Myocyte (in vitro differentiated cells): ENCODE data around the gene SKIDA1. TPM values are rescaled to one million over a fixed set of nuclear protein-coding genes. Genes with fewer than 3 reads are reported as not detected.
A peak's percentile ranks its signal among the peaks of the same experiment; 100 is the strongest.

Source experiments
- DNase-seq: peaks from one replicate; pipeline ENCODE4 v3.0.0-alpha.2; 2012; ENCODE audit warnings: low read depth
- total RNA-seq: library from RNA; depleted of rRNA; stranded (reverse); fragments of >200 nt; gene quantifications from 2 replicates; pipeline ENCODE4 v1.2.3, GENCODE V29; 2014

The SKIDA1 gene
- total RNA-seq, 1 donor from 2014 or later = 0.37 TPM

DNA sequence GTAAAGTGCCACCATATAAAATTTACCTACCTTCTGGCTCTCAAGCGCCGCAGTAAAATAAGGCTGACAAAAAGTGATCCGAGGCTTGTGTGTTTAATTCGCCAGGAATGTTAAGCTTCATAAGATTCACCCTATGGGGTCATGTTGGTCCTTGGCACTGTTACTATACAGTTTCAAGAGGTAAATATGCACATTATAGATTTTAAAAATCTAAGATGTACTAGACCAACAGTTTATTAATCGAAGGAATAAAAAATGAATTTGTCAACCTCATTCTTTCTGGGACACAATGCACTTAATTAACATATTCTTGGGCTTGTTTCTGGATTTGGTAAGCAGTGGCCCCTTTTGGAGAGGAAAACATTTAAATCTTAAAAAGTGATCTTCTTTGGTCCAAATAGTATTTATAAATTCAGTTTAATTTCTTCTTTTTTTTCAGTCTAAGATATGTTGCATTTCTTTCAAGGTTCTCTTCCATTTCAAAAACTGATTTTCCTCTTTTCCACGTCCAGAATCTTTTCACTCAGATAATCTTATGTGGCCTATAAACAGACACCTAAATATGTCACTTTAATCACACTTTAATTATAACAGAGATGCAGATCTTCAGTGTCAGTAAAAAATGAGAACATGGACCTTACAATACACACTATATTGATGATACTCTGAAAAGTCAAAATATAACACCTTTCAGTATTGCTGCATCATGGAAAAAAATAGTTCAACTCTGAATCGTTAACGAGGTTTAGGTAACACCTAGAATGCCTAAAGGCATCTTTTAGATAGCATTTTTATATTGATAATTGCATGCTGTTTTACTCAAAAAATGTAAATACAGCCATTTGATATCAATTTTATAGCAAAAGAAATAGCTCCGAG lies 3.8 kb upstream of the SKIDA1 start:
- DNase-seq = peak; percentile 73

DNA sequence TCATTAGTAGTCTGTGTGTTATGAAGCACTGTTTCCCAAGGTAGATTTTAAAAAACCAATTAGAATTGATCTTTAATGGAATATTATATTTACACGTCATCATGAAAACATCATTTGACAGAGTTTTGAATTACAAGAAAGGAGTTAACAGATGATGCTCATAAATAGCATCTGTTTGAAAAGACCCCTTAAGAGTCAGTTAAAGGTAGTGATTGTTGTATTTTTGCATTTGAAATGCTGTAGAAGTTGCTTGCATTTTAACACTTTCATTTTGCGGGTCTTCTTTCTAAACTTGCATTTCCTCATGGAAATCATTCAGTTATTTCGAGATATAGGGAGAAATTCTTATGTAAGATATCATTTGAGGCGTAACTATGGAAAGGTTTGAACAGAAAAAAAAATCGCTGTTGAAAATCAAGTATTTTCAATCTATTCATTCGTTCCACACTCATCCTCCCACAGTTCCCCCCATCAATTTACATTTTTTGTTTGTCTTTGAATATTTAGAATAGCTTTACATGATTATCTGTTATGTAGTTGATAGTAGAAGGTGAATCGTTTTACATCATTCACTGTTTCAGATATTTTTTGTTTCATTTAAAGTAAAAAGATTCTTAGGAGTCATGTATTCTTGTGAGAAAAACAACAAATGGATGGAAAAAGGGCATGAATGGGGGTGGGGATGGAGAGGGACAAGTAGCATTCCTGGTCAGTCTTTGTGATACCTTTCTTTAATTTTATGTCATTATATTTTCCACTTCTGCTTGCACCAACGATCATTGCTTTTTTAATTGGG lies 3.0 kb upstream of the SKIDA1 start:
- peak; percentile 73 for DNase-seq

DNA sequence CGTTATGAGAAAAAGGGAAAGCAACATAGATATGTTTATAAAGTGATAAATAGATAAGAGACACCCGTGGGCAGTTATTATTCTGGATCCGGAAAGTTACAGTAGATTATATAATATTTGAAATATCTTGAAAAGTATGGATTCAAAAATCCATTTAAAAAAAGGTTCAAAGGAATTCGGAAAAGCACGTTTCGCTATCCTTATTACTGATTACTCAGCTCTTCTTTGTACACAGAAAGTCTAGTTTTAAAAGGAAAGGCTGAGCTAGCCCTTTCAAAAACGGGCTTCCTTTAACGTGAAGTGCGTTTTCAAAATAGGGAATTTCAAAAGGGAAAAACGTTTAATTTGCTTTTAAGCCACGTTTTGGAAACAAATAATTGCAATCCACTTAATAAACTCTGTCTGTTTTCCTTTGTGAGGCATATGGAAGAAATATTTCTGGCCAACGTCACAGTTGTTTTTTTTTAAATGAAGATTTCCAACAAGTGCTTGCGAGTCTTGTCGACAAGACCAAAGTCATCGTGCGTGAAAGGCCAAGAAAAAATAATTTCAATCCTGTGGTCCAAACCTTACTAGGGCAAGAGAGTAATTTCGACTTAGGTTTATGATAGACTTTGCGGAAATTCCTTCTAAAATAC lies 2.2 kb upstream of the SKIDA1 start:
- DNase-seq = no peak

DNA sequence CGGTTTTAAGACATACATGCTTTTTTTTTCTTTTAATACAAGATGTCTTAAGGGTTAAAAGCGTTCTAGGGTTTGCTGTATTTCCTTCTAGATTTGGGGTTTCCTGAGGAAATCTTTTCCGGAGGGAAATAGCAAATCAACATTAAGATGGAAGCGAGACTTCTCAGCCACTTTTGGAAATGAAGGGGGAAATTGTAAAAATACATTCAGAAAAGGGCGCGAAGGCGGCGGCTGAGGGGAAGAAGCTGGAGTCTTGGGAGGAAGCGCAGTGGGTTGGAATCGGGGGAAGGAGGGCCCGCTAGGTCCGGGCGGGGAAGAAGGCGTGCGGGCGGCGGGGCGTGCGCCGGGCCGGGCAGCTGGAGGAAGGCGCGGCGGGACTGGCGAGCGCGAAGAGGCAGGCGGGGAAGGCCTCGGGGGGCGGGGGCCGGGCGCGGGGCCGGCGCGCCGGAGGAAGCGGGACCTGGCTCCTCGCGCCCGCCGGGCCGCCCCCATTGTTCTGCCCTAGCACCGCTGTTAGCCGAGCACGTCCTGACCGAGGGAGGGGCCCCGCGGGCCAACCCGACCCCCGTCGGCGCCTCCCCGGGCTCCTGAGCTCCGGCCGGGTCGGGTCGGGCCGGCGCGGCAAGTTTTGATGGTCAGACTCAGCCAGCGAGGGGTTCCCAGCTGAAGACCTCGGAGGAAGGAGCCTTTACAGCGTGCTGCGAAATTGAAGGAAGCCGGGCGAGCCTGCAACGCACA lies 1.5 kb upstream of the SKIDA1 start:
- peak; percentile 69 for DNase-seq

DNA sequence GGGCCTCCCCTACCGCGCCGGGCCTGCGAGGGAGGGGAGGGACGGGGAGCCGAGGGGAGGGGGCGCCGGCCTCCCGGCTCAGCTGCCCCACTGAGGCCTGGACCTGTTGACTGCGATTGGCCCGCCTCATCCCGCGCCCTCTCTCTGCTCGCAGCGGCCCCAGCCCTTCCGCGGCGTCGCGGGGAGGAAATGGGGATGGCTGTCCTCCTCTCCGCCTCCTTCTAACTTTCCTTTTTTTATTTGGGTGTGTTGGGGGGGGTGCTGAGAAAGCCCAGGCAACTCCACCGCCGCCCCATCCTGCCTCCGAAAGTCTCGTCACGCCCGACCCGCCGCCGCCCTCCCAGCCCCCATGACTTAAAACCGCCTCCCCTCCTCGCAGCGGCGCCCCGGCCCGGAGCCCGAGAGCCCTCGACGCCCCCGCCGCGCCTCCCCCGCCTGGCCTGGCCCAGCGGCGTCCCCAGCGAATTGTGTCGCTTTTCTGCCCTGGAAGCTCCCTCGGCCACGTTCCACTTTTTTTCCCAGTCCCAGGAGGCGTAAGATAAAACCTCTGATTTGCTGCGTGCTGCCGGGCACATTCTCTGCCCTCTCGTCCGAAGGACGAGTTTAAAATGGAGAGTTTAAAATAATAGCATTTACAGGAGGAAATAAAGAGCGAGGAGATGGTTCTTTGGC lies 842 bp upstream of the SKIDA1 start:
- DNase-seq = peak; percentile 82

DNA sequence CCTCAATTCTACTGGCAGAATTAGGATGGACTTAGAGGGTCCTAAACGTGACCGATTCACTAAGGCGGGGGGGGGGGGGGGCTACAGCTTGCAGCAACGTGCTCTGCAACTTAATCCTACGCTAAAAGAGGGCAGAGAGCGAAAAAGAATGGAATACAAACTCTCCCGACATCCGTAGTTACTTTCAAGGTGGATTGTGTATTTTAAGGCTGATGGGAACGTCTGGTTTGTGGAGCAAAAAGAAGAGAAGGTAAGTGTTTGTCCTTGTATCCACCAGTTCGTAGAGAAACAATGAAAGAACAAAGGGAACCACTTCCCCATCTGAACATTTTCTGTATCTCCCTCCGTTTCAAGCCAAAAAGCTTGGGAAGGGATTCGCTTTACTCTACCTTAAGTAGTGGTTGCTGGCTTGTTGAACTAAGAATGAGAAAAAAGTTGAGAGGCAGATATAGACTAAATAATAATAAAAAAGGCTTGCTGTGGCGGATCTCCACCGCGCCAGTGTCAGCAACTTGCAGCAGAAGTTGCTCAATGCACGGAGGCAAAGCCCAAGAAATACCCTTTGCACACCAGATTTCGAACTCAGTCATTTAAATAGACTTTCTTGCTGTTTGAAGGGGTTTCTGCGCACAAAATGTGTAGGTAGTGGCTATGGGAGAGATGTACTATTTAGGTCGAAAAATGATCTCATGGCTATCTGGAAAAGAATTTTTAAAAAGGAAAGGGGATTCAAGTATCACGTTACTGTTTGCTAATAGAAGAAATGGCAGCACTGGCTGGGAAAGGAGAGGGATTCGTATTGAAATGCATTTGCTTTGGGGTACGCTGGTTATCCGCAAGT lies 736 bp downstream of the SKIDA1 start:
- DNase-seq = peak; percentile 46

DNA sequence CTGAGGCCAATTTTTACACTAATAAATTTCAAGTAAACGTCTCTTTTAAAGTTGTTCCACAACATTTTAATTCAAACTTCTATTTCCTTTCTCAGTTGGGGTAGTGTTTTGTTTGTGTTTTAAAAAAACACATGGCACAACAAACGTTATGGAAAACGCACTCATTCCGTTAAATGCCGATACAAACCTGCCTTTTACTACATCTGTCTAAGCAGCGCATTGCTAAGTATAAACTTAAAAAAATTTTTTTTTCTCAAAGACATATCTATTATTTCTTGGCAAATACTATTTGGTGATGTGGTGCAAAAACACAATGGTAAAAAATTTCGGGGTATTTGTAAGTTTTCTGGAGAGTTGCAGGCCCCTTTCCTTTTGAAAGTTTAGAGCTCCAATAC lies 1.4 kb downstream of the SKIDA1 start:
- peak; percentile 2 for DNase-seq

DNA sequence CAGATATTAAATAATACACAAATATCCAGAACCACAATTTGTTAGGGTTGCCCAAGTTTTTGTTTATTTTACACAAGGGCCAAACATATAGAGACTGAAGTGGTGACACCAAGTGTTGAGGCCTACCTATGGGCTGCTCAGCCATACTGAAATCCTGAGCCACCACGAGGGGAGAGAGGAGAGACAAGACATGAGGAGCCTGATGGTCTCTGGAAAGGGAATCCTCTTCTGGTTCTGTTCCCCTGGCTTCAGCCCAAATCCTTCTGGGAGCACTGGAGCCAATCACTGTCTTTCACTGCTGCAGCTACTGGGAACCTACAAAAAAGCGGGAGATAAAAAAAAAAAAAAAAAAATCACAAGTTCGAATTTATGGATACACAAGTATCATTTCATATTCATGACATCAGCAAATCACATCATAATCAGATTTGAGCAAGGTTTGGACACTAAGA lies 1.9 kb downstream of the SKIDA1 start:
- peak; percentile 25 for DNase-seq

DNA sequence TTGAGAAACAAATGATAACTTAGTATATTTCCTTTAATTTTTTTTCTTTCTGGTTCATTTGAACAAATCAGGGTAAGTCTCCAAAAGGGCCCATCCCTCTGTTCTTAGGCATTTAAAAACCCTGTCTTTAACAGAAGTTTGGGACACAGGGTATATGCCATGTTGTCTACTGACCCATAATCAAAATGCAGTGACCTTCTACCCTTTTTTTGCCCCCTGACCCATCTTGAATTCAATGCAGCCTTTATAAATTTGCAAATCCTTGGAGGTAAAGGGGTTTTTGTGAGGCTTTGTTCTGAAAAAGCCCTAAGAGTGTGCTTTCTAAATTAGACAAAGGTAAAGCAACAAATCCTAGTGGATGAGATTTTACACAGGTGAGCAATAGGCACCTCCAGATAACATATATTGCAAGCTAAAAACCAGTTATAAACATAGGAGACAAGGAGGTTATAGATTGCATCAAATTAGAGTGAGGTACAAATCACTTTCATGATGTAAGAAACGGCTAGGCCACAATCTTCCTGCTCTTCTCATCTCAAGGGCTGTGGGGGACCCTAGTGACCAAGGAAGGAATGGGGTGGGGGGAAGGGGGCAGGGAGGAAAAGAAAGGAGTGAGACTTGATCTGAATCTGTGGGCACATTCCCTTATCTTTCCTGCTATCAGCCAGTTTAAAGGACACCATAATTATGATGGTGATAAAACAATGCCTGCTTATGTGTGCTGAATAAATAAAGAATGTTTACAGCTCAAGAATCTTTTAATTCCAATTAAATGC lies 2.7 kb downstream of the SKIDA1 start:
- no peak for DNase-seq

DNA sequence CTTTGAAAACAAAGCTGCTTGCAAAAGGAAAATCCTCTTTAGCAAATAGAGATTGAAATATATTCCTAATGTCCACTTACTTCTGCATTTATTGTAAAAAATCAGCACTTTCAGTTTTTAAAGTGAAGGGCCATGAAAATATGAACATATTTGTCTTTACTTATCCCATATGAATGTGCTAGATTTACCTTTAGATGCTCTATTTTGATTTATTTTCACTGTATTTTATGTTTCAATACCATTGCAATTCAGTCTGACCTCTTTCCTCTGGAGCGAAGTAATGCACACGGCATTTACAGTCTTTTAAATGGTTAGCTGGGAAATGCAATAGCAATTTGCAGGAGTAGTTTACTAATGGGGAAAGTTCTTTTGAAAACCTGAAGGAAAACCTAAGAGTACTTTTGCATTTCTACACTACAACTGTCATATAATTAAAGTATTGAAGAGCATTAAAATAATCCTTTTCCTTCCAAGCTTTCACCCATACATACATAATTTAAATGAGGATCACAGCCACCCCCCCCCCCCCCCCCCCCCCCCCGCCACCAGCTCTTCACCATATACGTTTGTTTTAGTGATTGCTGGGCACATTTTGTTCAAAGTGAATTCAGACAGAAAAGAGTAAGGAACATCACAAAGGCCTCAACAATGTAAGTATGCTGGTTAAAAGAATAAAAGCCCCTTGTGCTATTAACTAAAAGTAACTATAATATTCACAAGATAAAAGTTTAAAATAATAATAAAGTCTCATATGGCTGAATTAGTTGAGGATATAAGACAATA lies 3.5 kb downstream of the SKIDA1 start:
- no peak for DNase-seq

DNA sequence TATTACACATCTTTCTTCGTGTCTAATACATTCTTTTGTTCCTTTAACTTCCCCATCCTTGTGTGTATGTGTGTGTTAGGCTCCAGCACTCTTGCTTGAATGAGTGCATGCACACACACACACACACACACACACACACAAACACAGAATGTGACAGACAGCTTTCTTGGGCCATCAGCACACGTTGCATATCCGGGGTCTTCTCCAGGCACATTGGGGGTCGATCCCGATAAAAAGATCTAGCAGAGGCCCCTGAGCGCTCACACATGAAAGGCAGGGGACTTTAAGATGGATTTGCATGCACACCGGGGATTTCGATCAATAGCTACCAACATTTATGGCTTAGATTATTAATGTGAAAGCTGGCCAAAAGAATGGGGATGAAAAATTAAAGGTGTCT lies 4.5 kb downstream of the SKIDA1 start:
- no peak for DNase-seq

DNA sequence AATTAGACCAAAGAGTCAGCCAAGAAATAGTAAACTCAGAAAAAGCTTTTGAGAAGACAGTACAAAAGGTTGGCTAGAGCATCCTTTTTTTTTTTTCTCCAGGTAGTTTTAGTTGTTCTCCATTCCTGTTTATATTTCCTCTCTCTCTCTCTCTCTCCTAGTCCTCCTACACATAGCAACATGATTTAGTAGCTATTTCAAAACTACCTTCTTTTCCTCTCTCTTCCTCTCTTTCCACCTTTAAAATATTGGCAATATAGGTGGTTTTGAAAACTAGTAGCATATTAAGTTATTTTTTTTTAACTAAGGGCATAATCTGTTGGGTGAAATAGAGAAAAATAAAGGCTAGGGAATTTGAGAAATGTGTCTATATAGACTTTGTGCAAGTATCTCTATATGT lies 5.0 kb downstream of the SKIDA1 start:
- no peak for DNase-seq

DNA sequence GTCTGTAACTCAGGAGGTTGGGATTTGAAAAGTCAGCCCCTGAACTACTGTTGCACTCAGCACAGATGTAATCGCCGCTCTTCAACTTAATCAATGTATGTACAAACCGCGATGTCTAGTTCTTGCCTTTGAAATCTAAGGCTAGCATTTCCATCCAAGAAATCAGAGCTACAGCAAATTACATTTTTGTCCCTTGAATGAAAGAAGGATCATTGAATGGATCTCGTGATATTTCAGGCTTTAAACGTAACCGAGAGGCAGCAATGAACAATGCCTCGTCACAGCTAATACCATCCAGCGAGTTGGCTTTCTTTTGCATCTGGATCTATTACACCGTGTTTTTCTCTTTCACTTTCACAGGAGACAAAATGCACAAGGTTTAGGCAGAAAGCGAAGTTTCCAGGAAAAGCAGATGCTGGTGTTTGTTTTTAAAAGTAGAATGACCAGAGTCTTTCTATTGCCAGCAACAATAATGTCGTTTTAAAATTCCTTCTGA lies 5.5 kb downstream of the SKIDA1 start:
- DNase-seq = peak; percentile 57

DNA sequence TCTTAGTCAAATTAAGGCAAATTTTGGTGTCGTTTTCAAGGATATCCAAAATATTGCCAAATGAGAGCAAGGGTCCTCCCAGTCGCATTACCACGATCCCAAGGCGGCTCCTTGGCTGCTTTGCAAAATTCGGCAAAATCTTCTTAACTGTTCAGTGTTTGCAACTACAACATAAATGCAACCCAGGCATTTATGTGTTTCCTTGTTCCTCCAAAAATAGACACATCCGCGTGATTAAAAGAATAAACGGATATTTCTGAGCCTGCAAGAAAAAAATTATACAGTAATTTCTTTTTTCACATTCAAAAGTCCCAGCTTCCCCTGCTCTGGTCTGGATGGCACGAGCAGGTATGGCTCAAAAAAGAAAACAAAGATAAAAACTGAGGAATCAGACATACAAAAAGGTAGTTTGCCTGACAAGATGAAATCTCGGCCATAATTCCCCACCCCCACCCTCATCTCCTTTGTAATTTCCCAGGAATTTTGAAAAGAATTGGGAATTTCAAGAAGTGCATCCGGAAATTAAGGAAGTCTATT lies 6.0 kb downstream of the SKIDA1 start:
- DNase-seq = peak; percentile 2

DNA sequence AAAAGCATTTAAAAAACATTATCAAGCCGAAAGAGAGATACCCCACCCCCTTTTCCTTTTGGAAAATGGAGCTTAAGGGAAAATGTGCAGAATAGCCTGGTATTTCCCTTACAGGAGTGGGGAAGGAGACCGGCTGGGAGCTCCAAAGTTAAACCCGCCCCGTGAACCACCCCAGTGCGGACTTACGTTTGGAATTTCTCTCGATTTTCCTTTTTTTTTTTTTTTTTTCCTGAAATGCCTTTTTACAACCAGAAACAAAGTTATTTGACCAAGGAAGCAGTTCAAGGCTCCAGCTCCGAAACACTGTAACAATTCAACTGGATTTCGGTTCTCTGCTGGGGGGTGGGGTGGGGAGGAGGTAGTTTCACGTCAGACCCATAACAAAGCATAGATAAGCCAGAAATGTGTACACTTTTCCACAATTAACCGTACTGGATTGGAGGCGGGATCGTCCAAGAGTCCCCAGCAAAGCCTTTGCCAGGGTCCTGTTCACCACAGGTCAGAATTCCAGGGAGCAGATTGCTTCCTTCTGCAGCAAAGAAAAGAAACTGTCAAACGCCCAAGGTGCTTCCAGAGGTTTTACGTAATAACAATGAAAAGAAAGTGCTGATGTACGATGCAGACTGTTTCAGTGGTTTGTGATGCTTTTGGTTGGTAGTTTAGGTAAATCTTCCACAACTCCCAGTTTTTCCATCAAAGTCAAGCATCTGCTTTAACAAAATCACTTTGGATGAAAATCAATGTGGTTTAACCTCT lies 6.7 kb downstream of the SKIDA1 start:
- DNase-seq = peak; percentile 2

DNA sequence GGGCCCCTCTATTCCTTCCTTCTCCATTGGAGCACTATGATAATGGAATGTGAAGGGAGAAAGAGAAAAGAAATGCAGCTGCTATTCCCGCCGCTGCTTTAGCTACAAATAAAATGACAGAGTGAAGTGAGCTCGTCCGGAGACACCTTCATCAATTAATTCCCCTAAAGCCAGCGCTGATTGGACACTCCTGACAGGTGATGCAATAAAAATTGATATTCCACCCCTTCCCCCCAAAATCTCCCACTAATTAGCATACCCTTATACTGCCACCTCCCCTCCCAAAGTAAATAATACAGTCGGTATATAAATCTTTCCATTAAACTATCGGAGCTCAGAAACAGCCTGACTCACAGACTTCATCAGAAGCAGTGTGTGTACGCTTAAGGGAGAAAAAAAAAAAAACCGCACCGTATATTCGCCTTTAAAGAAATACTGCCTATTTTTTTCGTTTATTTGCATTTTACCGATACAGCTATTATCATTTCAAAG lies 7.3 kb downstream of the SKIDA1 start:
- DNase-seq = peak; percentile 2
